T-cell (primary cell): Measurements from ENCODE around the gene PTPRT. TPM values are rescaled to one million over a fixed set of nuclear protein-coding genes. Genes with fewer than 3 reads are reported as not detected.

Experiments used
- ATAC-seq, 4 experiments: fragments of 200-7000 bp in 3 of 4; fragments of 150-1000 bp in 1 of 4; cut with Tn5 transposase; replicated peaks in 1 of 4; 1 replicate in 3 of 4; 2 replicates in 1 of 4; pipeline ENCODE4 v1.10.0; 2021; ENCODE audit warnings: moderate library complexity in 3 of 4, mild to moderate bottlenecking in 2 of 4, moderate number of reproducible peaks in 1 of 4
- CTCF ChIA-PET, 2 donors: fragments of 300-600 bp; sonication (Branson Sonifier 250); formaldehyde crosslinking; loops; one replicate each; lab custom pipeline; 2022; ENCODE audit warnings: antibody characterized with exemption in 2 of 2; lab: Charles Lee
- POLR2A ChIA-PET, 2 donors: fragments of 300-600 bp; sonication (Branson Sonifier 250); formaldehyde crosslinking; loops; one replicate each; lab custom pipeline; 2022; ENCODE audit warnings: antibody characterized with exemption in 2 of 2; lab: Charles Lee
- DNase-seq, 35 experiments: peaks; one replicate each; pipeline versions ENCODE4 v3.0.0 to v3.0.0-alpha.2; 2013 to 2023
- H3K27ac ChIP-seq: one replicate; pipeline ENCODE4 v1.5.1; 2013; ENCODE audit warnings: low read length
- H3K27me3 ChIP-seq, 2 experiments: replicated peaks in 1 of 2; 1 replicate in 1 of 2; 2 replicates in 1 of 2; pipeline versions ENCODE4 v1.6.1 to v1.7.0; 2013; ENCODE audit warnings: low read length in 1 of 2, mixed read lengths in 1 of 2; ENCODE audit not compliant: control insufficient read depth in 2 of 2, insufficient read depth in 2 of 2; ENCODE audit errors: extremely low read depth in 1 of 2
- H3K36me3 ChIP-seq, 2 donors: 1 replicate in 1 of 2; 2 replicates in 1 of 2; pipeline versions ENCODE4 v1.6.1 to v1.7.0; 2013; ENCODE audit warnings: low read length in 1 of 2; ENCODE audit not compliant: control insufficient read depth in 2 of 2, insufficient read depth in 1 of 2; ENCODE audit errors: extremely low read depth in 1 of 2
- H3K4me1 ChIP-seq, 2 experiments: 1 replicate in 1 of 2; 2 replicates in 1 of 2; pipeline versions ENCODE4 v1.6.1 to v1.7.0; 2013; ENCODE audit warnings: low read length in 2 of 2, mixed read lengths in 1 of 2; ENCODE audit not compliant: insufficient read depth in 2 of 2, control insufficient read depth in 1 of 2; ENCODE audit errors: extremely low read depth in 1 of 2
- H3K4me3 ChIP-seq, 2 donors: 1 replicate in 1 of 2; 2 replicates in 1 of 2; pipeline versions ENCODE4 v1.5.1 to v1.7.0; 2013; ENCODE audit warnings: mild to moderate bottlenecking in 2 of 2, low read length in 1 of 2, moderate library complexity in 1 of 2; ENCODE audit not compliant: control insufficient read depth in 1 of 2; ENCODE audit errors: extremely low read depth in 1 of 2
- H3K9me3 ChIP-seq: 2 replicates; pipeline ENCODE4 v1.7.0; 2013
- H3K27ac Mint-ChIP-seq, 2 donors: one replicate each; pipeline ENCODE4 v1.8.0; 2020 to 2021; ENCODE audit warnings: mild to moderate bottlenecking in 2 of 2, mixed read lengths in 2 of 2
- H3K27me3 Mint-ChIP-seq, 2 donors: one replicate each; pipeline ENCODE4 v1.8.0; 2021 to 2022; ENCODE audit warnings: mixed read lengths in 2 of 2
- H3K36me3 Mint-ChIP-seq: one replicate; pipeline ENCODE4 v1.8.0; 2021; ENCODE audit warnings: mixed read lengths
- H3K4me1 Mint-ChIP-seq, 3 donors: one replicate each; pipeline ENCODE4 v1.8.0; 2020 to 2022; ENCODE audit warnings: mixed read lengths in 3 of 3, mild to moderate bottlenecking in 1 of 3
- H3K4me3 Mint-ChIP-seq, 3 donors: one replicate each; pipeline ENCODE4 v1.8.0; 2020 to 2022; ENCODE audit warnings: mild to moderate bottlenecking in 3 of 3, mixed read lengths in 3 of 3, moderate library complexity in 3 of 3
- H3K9me3 Mint-ChIP-seq, 3 donors: one replicate each; pipeline ENCODE4 v1.8.0; 2020 to 2022; ENCODE audit warnings: mixed read lengths in 3 of 3
- WGBS: methylation state at CpG from one replicate; pipeline ENCODE4 v1.1.5; 2013; ENCODE audit warnings: missing lambda C conversion rate; ENCODE audit not compliant: insufficient coverage; 5-methylcytosine and 5-hydroxymethylcytosine counted together
- total RNA-seq, 35 experiments: library from RNA in 6 of 35; stranded (reverse) in 6 of 35; fragments of 120-200 nt in 1 of 35; gene quantifications; one replicate each; pipeline versions ENCODE4 v1.2.1 to v1.2.4 and lab custom pipeline; 2013 to 2026

Gene PTPRT
- total RNA-seq, 5 donors from 2014 or later (not counting 1 experiment from before 2014, with no cell fraction given), result not detected

GRCh38 chr20:42646250-42646649 is 543.5 kb downstream of the PTPRT start:
- no peak for ATAC-seq
- no CpG with 5 or more reads among the region's 3 CpGs for WGBS
- POLR2A ChIA-PET, result no interaction called here

GRCh38 chr20:42641886-42642285 is 547.8 kb downstream of the PTPRT start:
- Mint-ChIP-seq H3K4me1 (no peaks in the 10 kb centered on the region), H3K9me3 (peaks cover 0 to 7% (median 3%) of the 10 kb centered on the region in 3 donors), H3K27ac (no peak overlapping the region), H3K4me3 (no peak overlapping the region), H3K27me3 (no peaks in the 10 kb centered on the region), H3K36me3 (no peaks in the 10 kb centered on the region)
- Histone ChIP-seq H3K36me3 (no peaks in the 10 kb centered on the region), H3K4me1 (no peaks in the 10 kb centered on the region), H3K27me3 (no peaks in the 10 kb centered on the region), H3K4me3 (no peak overlapping the region), H3K27ac (no peak overlapping the region), H3K9me3 (no peaks in the 10 kb centered on the region)
- no CpG with 5 or more reads among the region's 1 CpG for WGBS
- DNase-seq (no peak), ATAC-seq (no peak)
- POLR2A ChIA-PET, result no interaction called here
- CTCF ChIA-PET, result no interaction called here

More at GRCh38 chr20:42646250-42646649, 543.5 kb downstream of the PTPRT start:
- Mint-ChIP-seq H3K4me3 (no peak overlapping the region), H3K36me3 (no peaks in the 10 kb centered on the region), H3K27me3 (no peaks in the 10 kb centered on the region), H3K9me3 (peaks cover 0 to 19% (median 3%) of the 10 kb centered on the region in 3 donors), H3K4me1 (no peaks in the 10 kb centered on the region), H3K27ac (no peak overlapping the region)
- Histone ChIP-seq H3K4me3 (no peak overlapping the region), H3K4me1 (no peaks in the 10 kb centered on the region), H3K27me3 (no peaks in the 10 kb centered on the region), H3K9me3 (no peaks in the 10 kb centered on the region), H3K36me3 (no peaks in the 10 kb centered on the region), H3K27ac (no peak overlapping the region)
- CTCF ChIA-PET, result no interaction called here
- no peak for DNase-seq

GRCh38 chr20:42639140-42639539 is 550.6 kb downstream of the PTPRT start:
- Histone ChIP-seq H3K4me1 (no peaks in the 10 kb centered on the region), H3K27ac (no peak overlapping the region), H3K36me3 (no peaks in the 10 kb centered on the region), H3K9me3 (no peaks in the 10 kb centered on the region), H3K4me3 (no peak overlapping the region), H3K27me3 (no peaks in the 10 kb centered on the region)
- CTCF ChIA-PET, result no interaction called here
- Mint-ChIP-seq H3K27ac (no peak overlapping the region), H3K36me3 (no peaks in the 10 kb centered on the region), H3K27me3 (no peaks in the 10 kb centered on the region), H3K4me3 (no peak overlapping the region), H3K9me3 (peaks cover 0 to 4% (median 3%) of the 10 kb centered on the region in 3 donors), H3K4me1 (no peaks in the 10 kb centered on the region)
- POLR2A ChIA-PET, result no interaction called here
- no peak for ATAC-seq
- WGBS, result 30% methylated on average over 3 of the region's 5 CpGs
- DNase-seq, result no peak

- Histone ChIP-seq H3K4me3 (no peak overlapping the region), H3K9me3 (no peaks in the 10 kb centered on the region), H3K27me3 (no peaks in the 10 kb centered on the region), H3K27ac (no peak overlapping the region), H3K4me1 (no peaks in the 10 kb centered on the region), H3K36me3 (no peaks in the 10 kb centered on the region)
- WGBS, result no CpG with 5 or more reads among the region's 6 CpGs
- Mint-ChIP-seq H3K27me3 (no peaks in the 10 kb centered on the region), H3K36me3 (no peaks in the 10 kb centered on the region), H3K9me3 (no peaks in the 10 kb centered on the region), H3K27ac (no peak overlapping the region), H3K4me1 (no peaks in the 10 kb centered on the region), H3K4me3 (no peak overlapping the region)
- no peak for ATAC-seq
- ChIA-PET CTCF (no interaction called here), POLR2A (no interaction called here)
- DNase-seq, result no peak
Measured at GRCh38 chr20:42635699-42636411, 553.9 kb downstream of the PTPRT start.

GRCh38 chr20:42634156-42634555 is 555.5 kb downstream of the PTPRT start:
- Histone ChIP-seq H3K36me3 (no peaks in the 10 kb centered on the region), H3K27me3 (no peaks in the 10 kb centered on the region), H3K9me3 (no peaks in the 10 kb centered on the region), H3K27ac (no peak overlapping the region), H3K4me3 (no peak overlapping the region), H3K4me1 (no peaks in the 10 kb centered on the region)
- Mint-ChIP-seq H3K4me1 (no peaks in the 10 kb centered on the region), H3K27me3 (no peaks in the 10 kb centered on the region), H3K27ac (no peak overlapping the region), H3K4me3 (no peak overlapping the region), H3K36me3 (no peaks in the 10 kb centered on the region), H3K9me3 (peaks cover 0 to 4% (median 0%) of the 10 kb centered on the region in 3 donors)
- no CpG with 5 or more reads among the region's 2 CpGs for WGBS
- CTCF ChIA-PET, result no interaction called here
- POLR2A ChIA-PET, result no interaction called here
- DNase-seq (no peak), ATAC-seq (no peak)

- H3K36me3 ChIP-seq, result no peaks in the 10 kb centered on the region
- Mint-ChIP-seq H3K9me3 (peaks cover 0 to 14% (median 4%) of the 10 kb centered on the region in 3 donors), H3K4me3 (no peak overlapping the region), H3K4me1 (no peaks in the 10 kb centered on the region), H3K36me3 (no peaks in the 10 kb centered on the region), H3K27ac (no peak overlapping the region), H3K27me3 (no peaks in the 10 kb centered on the region)
- no peaks in the 10 kb centered on the region for H3K9me3 ChIP-seq
- ChIA-PET POLR2A (no interaction called here), CTCF (no interaction called here)
- no peaks in the 10 kb centered on the region for H3K4me1 ChIP-seq
- DNase-seq (no peak), ATAC-seq (no peak)
- H3K4me3 ChIP-seq, result no peak overlapping the region
- no peaks in the 10 kb centered on the region for H3K27me3 ChIP-seq
- no CpG with 5 or more reads among the region's 1 CpG for WGBS
- H3K27ac ChIP-seq, result no peak overlapping the region
Measured at GRCh38 chr20:42628683-42629082, 561.0 kb downstream of the PTPRT start.
